Daoy (cell line): Measurements from ENCODE around the gene CBL. TPM values are rescaled to one million over a fixed set of nuclear protein-coding genes. Genes with fewer than 3 reads are reported as not detected.
"Not testable (repeated sequence)": the region's sequence is repeated elsewhere in the genome, so short reads cannot be mapped to it uniquely, and the experiment has no call there.

Source experiments
- DNase-seq: peaks from one replicate; pipeline ENCODE4 v3.0.0-alpha.2; 2015; ENCODE audit warnings: low read depth
- total RNA-seq: library from RNA; depleted of rRNA; stranded (reverse); fragments of >200 nt; shearing (Covaris generic); gene quantifications from 2 replicates; pipeline ENCODE4 v1.2.3, GENCODE V29; 2014

Gene CBL
- total RNA-seq, 1 experiment from 2014 or later = 7.3 TPM

- no peak for DNase-seq
These were observed 3.0 kb downstream of the CBL start for GRCh38 chr11:119209186-119209585.

GRCh38 chr11:119210050-119210449 lies 3.9 kb downstream of the CBL start:
- no peak for DNase-seq

GRCh38 chr11:119218141-119218878 lies 12.2 kb downstream of the CBL start:
- peak; percentile 88 for DNase-seq

- no peak for DNase-seq
These were observed 16.2 kb downstream of the CBL start for GRCh38 chr11:119222308-119222707.

- no peak for DNase-seq
These were observed 16.8 kb downstream of the CBL start for GRCh38 chr11:119222891-119223290.

GRCh38 chr11:119223856-119224255 lies 17.7 kb downstream of the CBL start:
- DNase-seq = no peak

- not testable (repeated sequence) for DNase-seq
These were observed 22.6 kb downstream of the CBL start for GRCh38 chr11:119228535-119229287.

- DNase-seq = no peak
These were observed 23.1 kb downstream of the CBL start for GRCh38 chr11:119229288-119229672.

GRCh38 chr11:119229741-119230140 lies 23.6 kb downstream of the CBL start:
- DNase-seq = no peak

GRCh38 chr11:119236490-119236889 lies 30.4 kb downstream of the CBL start:
- DNase-seq = no peak

GRCh38 chr11:119236891-119237290 lies 30.8 kb downstream of the CBL start:
- no peak for DNase-seq

- DNase-seq = no peak
These were observed 31.4 kb downstream of the CBL start for GRCh38 chr11:119237515-119237914.

- no peak for DNase-seq
These were observed 42.9 kb downstream of the CBL start for GRCh38 chr11:119248750-119249670.

- peak; percentile 7 for DNase-seq
These were observed 43.5 kb downstream of the CBL start for GRCh38 chr11:119249671-119250010.

GRCh38 chr11:119251114-119251513 lies 45.0 kb downstream of the CBL start:
- no peak for DNase-seq

- no peak for DNase-seq
These were observed 48.1 kb downstream of the CBL start for GRCh38 chr11:119254239-119254638.

- DNase-seq = no peak
These were observed 52.0 kb downstream of the CBL start for GRCh38 chr11:119258180-119258579.

- DNase-seq = no peak
These were observed 52.8 kb downstream of the CBL start for GRCh38 chr11:119258983-119259382.

GRCh38 chr11:119262668-119263351 lies 56.7 kb downstream of the CBL start:
- peak; percentile 32 for DNase-seq

- no peak for DNase-seq
These were observed 57.3 kb downstream of the CBL start for GRCh38 chr11:119263352-119263940.

GRCh38 chr11:119266063-119266462 lies 59.9 kb downstream of the CBL start:
- no peak for DNase-seq
